RPMI7951 (cell line): ENCODE measurements around the gene PLCL2. TPM values are rescaled to one million over a fixed set of nuclear protein-coding genes. Genes with fewer than 3 reads are reported as not detected.

ENCODE experiments used
- DNase-seq: peaks from one replicate; pipeline ENCODE4 v3.0.0-alpha.2; 2012; ENCODE audit warnings: low read depth
- total RNA-seq: library from RNA; depleted of rRNA; stranded (reverse); fragments of >200 nt; shearing (Covaris generic); gene quantifications from 2 replicates; pipeline ENCODE4 v1.2.3, GENCODE V29; 2014

The PLCL2 gene
- total RNA-seq, 1 experiment from 2014 or later = 0.12 TPM

DNA sequence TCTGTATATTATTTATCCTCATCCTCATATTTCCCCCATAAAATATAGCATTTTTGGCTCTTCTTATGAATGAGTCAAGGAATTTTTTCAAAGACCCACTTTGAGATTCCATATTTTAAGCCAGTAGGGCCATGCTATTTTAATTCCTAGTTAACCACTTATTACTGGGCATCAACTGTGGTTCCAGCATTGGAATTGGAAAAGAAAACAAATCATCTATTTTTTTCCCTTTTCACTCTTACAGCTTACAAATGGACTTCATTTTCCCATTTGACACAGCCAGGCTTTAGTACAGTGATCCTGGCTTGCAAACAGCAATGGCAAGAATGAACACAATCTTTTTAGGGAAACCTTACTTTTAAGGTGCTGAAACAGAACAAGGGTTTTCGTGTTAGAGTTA lies 19.4 kb upstream of the PLCL2 start:
- DNase-seq = no peak

GRCh38 chr3:16866571-16866970 lies 18.2 kb upstream of the PLCL2 start:
- peak; percentile 76 for DNase-seq

DNA sequence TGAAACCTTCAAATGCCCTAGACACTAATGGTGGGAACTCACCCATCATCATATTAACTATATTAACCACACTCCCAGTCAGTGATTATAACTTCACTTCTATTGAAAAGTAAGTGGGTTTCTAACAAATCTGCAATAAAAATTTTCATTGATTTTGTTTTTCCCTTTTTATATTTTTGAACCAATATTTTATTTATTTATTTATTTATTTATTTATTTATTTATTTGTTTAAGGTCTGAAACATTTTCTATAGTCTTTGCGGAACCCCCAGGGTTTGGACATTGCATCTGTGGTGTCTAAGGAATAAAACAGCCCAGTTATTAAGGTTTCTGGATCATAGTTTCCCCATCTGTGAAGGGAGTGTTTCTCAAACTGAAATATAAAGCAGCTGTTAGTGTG lies 16.2 kb upstream of the PLCL2 start:
- DNase-seq = no peak

DNA sequence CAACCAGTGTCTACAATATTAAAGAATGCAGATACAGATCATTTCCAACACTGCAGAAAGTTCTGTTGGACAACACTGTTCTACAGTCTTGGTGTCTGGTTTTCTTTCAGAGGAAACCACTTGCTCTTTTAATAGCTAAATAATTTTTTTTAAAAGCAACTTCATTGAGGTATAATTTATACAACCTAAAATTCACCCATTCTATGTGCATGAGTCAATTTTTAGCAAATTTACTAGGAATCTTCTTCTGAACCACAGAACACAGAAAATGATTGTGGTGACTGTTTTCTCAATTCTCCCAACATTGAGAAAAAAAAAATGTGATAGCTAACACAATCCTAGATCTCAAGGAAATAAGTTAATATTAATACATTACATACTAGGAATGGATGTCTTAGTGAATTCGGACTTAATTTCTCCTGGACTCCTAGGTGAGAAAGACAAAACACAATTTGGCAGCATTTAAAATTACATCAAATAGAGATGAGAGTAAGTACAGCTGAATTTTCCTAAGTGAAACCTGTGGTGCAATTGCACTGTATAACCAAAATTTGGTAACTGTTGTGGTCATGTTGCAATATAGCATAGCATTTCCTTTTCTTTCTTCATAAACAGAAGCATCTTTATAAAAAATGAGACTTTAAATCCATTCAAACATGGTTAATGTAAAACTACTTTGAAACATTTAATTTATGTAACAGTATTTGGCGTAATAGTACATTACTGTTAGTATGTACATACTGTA lies 15.3 kb upstream of the PLCL2 start:
- no peak for DNase-seq

DNA sequence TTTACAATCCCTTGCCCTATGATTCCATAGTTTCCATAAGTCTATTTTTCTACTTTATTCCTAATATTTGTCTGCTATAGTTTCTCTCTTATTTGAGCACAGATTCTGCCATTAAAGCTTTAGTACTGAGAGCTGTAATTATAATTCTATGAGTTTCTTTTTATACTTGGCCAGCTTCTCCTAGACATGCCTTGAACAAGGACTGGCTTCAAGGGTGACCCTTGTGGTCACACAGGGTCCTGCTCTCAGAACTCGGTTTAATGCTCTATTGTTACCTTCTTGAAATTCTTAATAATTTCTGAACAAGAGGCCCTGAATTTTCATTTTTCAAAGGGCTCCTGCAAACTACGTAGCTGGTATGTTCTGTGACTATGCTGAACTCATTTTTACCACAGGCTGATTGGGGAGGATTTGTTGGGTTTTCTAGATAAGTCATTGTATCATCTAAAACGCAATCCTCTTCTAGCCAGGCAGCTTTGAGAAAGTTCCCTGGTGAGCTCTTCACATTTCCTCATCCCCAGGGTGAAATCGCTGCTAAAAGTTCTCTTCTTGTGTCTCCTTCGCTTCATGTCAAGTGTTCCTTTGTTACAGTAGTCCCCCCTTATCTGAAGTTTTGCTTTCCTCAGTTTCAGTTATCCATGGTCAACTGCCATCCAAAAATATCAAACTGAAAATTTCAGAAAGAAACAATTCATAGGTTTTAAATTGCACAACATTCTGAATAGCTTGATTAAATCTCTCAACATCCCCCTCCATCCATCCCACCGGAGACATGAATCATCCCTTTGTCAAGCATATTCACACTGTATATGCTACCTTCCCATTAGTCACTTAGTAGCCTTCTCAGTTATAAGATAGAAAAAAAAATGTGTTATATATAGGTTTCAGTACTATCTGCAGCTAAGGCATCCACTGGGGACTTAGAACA lies 12.6 kb upstream of the PLCL2 start:
- DNase-seq = no peak

GRCh38 chr3:16873872-16874271 lies 10.9 kb upstream of the PLCL2 start:
- no peak for DNase-seq

DNA sequence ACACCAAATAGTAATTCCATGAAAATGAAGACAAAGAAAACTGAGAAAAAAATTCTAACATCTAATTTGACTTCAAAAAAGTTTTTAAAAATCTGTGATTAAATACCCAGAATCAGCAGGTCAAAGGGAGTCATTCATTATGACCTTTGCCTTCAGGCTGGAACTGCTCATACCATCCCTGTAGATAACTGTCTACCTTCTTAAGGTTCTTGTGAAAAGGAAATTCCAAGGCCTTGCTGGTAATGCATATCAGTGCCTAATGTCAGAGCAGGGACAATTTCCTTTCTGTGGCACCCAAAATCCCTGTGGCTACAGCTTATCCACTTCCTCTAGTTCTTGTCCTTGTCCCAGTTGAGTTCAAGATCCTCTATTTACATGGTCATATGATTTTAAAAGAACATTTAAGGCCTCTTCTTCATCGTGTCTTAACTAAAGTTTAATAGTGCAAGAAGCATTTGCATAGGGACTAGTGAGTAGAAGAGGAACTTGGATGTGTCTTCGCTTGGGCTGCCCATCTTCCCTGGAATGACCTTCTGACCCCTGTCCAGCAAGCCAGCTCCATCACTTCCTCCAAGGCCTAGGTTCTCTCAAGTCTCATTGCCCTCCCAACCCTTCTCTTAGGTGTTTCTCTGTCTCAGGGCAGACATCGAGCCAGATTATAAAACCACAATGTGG lies 8.7 kb upstream of the PLCL2 start:
- no peak for DNase-seq

DNA sequence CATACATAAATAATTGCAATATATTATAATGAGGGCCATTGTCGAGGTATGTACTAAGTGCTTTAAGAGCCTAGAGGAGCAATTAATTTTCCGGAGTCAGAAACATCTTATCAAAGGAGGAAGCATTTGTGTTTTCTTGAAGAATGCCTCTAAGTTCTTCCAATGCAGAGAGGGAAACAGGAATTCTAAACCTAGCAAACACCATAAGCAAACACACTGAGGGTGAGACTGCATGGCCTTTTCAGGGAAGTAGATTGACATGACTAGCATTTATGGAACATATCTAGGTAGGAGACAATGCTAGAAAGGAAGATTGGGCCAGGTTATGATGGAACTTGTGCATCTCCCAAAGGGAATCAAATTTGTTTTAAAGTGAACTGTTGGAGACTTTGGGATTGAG lies 7.2 kb upstream of the PLCL2 start:
- no peak for DNase-seq

DNA sequence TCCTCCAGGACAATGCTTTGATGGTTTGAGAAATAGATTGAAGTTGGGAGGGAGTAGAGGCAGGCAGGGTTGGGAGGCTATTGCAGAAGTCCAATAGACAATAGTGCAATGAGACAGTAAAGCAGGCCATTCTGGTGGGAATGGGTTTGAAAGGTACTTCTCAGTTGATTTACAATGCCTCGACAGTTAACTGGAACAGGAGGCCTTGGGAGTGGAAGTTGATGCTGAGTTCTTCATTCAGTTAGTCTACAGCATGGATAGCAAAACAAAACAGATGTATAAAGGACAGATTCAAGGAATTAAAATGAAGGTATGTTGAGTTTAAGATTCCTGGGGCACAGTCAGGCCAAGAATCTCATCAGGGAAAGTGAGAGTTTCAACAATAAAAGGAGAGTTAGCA lies 6.8 kb upstream of the PLCL2 start:
- no peak for DNase-seq

DNA sequence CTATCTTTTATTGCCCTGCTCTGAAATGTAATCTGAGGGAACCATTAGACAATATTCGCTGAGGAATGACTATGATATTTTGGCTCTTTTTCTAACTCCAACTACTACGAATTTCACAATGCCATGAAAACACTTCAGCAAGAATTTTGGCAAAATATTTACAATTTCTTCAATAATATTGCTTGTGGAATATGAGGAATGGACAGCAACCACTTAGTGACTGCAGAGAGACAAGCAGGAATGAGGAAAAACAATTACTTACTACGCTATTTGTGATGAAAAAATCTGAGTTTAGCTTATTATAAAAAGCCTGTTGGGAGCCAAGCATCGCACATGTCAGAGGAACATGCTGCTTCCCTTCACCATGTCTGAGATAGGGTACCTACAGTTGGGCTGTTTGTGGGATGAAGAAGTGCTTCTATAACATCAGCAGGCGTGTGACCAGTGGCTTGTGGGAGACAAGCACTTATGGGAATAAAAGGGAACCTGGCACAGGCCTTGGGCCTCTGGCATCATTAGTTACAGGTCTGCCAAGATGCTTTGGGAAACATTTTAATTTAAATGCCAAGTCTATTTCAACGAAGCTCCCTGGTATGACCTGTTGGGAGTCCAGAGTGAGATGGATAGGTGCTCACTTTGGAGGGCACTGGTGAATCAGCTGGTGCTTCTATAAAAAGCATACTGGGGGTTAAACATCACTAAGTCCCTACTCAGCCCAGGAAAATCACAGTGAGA lies 2.7 kb upstream of the PLCL2 start:
- no peak for DNase-seq

GRCh38 chr3:16883057-16883722 lies 1.6 kb upstream of the PLCL2 start:
- DNase-seq = peak; percentile 20

DNA sequence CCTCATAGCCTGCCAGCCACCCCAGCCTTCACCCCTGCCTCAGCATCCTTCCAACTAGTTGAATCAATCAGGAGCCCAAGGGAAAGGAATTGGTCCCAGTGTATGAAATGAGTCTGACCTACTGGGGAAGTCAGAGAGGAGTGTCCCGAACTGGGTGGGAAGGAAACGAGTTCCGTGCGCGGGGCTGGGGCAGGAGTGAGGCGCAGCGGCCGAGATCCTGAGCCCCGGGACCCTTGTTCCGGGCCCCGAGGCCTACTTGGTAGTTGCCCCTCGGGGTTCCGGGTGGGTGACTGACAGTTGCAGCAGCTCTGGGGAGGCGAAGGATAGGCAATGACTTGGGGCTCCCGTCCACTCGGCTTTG lies 1.1 kb upstream of the PLCL2 start:
- no peak for DNase-seq

- no peak for DNase-seq
These were observed 539 bp upstream of the PLCL2 start for GRCh38 chr3:16884084-16884747.

DNA sequence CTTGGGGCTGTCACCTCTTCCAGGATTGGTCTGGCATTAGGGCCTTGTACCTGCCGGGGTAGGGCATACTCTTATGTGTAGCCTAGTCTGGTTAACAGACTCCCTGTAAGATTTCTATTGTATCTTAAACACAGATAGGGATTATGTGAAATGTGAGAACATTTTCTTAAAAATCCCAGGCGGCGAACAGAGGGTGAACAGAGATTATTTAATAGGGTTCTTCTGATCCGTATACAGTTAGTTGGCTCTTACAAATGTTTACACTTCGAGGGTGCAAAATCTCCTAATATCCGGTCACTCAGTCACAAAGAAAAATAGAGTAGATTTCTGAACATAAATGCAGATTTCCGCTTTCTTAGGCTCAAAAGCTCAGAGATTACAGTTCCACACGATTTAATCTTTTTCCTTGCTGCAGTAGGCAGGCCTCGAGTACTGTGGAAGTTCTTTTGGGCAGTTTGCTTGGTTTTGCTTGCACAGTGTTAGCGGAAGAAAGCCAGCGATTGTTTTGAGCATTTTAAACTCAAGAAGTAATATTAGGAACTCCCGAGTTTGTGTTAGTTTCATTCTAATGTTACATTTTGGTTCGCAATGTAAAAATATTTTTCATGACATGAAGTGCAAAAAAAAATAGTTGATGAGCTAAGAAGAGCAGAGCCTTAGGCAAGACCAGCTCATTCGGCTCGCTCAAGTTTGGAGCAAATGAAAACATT lies 993 bp downstream of the PLCL2 start:
- DNase-seq = no peak

GRCh38 chr3:16886303-16886683 lies 1.5 kb downstream of the PLCL2 start:
- DNase-seq = no peak

- no peak for DNase-seq
These were observed 2.4 kb downstream of the PLCL2 start for GRCh38 chr3:16887130-16887529.

DNA sequence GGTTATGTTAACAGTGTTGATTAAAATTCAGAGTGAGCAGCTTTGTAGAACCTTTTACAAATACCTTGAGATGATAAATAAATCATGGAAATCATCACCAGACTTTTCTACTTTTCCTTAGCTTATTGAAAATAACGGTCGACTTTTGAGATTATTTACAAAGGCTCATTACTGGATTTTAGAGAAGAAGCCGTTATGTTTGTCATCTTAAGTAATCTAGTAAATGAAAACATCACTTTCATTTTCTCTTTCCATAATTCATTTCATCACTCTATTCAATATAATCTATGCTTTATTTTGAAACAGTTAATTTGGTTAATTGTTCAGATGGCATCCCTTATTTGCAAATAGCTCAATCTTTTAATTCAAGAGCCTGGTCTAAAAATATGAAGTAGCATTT lies 3.6 kb downstream of the PLCL2 start:
- no peak for DNase-seq

GRCh38 chr3:16888785-16889607 lies 4.2 kb downstream of the PLCL2 start:
- peak; percentile 18 for DNase-seq

DNA sequence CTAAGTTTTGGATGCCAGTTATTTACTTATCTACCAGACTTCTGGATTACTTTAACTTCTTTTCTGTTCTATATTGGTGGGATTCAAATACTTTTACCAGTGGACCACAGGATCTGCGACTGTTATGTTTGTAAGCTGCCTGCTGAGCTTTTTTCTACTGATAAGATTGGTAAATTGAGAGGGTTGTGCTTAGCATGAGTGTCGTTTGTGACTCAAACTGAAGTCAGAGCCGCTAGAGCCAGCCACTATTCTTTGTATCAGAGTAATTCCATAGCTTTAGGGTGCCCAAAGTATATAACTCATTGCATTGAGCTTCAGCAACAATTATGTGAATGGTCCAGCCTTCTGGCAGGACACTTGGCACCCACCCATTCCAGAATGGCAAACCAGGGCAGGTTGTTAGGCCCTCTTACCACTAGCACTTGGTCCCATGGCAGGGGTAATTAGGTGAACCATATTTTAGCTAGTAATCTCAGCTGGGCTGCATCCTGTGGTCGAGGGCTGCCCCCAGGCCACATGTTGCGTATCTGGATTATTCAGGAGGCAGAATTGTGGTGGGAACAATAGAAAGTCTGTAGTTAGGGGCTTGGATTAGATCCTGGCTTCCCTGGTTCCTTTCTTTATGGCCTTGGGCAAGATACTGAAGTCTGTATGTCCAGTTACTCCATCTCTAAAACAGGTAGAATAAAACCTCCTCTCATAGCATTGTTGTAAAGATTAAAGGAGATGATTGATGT lies 6.0 kb downstream of the PLCL2 start:
- no peak for DNase-seq
